ENCODE data around the gene NHLH2. TPM values are rescaled to one million over a fixed set of nuclear protein-coding genes. Genes with fewer than 3 reads are reported as not detected.

NHLH2 gene
- polyA plus RNA-seq, 1 donor from 2014 or later, result 0.31 TPM

GRCh38 chr1:115793162-115793561 lies 47.8 kb downstream of the NHLH2 start:
- TF ChIP-seq TAF1 (IDR thresholded peaks at IDR 0.05; ENCODE audit: low read depth), result no peak
- TF ChIP-seq MXI1 (conservative IDR thresholded peaks at IDR 0.05; ENCODE audit: poor library complexity, severe bottlenecking), result no peak
- TF ChIP-seq EP300 (conservative IDR thresholded peaks at IDR 0.05; ENCODE audit: poor library complexity, severe bottlenecking), result no peak
- no peak for TF ChIP-seq POLR2AphosphoS5 (IDR thresholded peaks at IDR 0.05)
- no peak for TF ChIP-seq RAD21 (conservative IDR thresholded peaks at IDR 0.05)
- no peak for TF ChIP-seq REST (IDR thresholded peaks at IDR 0.05; ENCODE audit: borderline replicate concordance)
- TF ChIP-seq EZH2 (IDR thresholded peaks at IDR 0.05; ENCODE audit: borderline replicate concordance, insufficient read depth, low read length, poor library complexity, severe bottlenecking), result no peak
- no peak for TF ChIP-seq SMC3 (conservative IDR thresholded peaks at IDR 0.05; ENCODE audit: poor library complexity)
- TF ChIP-seq CTCF (IDR thresholded peaks at IDR 0.05; ENCODE audit: poor library complexity, severe bottlenecking), result no peak
- no peak overlapping the region for H3K27ac ChIP-seq (ENCODE audit: low read length)
- H3K9me2 ChIP-seq (ENCODE audit: insufficient read depth, low read length), result no peaks in the 10 kb centered on the region
- H4K20me1 ChIP-seq (ENCODE audit: insufficient read depth), result no peaks in the 10 kb centered on the region
- H3K4me2 ChIP-seq (ENCODE audit: low read length), result no peak overlapping the region
- H3K9me3 ChIP-seq (ENCODE audit: low read length), result no peaks in the 10 kb centered on the region
- H3K27me3 ChIP-seq (ENCODE audit: insufficient read depth, low read depth, low read length), result no peaks in the 10 kb centered on the region
- H2AFZ ChIP-seq (ENCODE audit: low read depth, low read length), result no peak overlapping the region
- no peaks in the 10 kb centered on the region for H3K79me2 ChIP-seq (replicated peaks; ENCODE audit: insufficient read depth, low read length)
- H3K9ac ChIP-seq (ENCODE audit: low read length), result no peak overlapping the region
- H3K36me3 ChIP-seq (ENCODE audit: insufficient read depth, low read length), result no peaks in the 10 kb centered on the region
- H3F3A ChIP-seq (ENCODE audit: insufficient read depth, low read length, poor library complexity, severe bottlenecking), result no peaks in the 10 kb centered on the region
- H3K4me3 ChIP-seq (ENCODE audit: low read length), result no peak overlapping the region

GRCh38 chr1:115791816-115792215 lies 49.1 kb downstream of the NHLH2 start:
- H3K9me2 ChIP-seq (ENCODE audit: insufficient read depth, low read length), result no peaks in the 10 kb centered on the region
- H3K79me2 ChIP-seq (replicated peaks; ENCODE audit: insufficient read depth, low read length), result no peaks in the 10 kb centered on the region
- H3K4me2 ChIP-seq (ENCODE audit: low read length), result no peak overlapping the region
- H3K9ac ChIP-seq (ENCODE audit: low read length), result no peak overlapping the region
- H4K20me1 ChIP-seq (ENCODE audit: insufficient read depth), result no peaks in the 10 kb centered on the region
- no peak overlapping the region for H3K4me3 ChIP-seq (ENCODE audit: low read length)
- TF ChIP-seq CTCF (IDR thresholded peaks at IDR 0.05; ENCODE audit: poor library complexity, severe bottlenecking) (no peak), SMC3 (conservative IDR thresholded peaks at IDR 0.05; ENCODE audit: poor library complexity) (no peak), EP300 (conservative IDR thresholded peaks at IDR 0.05; ENCODE audit: poor library complexity, severe bottlenecking) (no peak), EZH2 (IDR thresholded peaks at IDR 0.05; ENCODE audit: borderline replicate concordance, insufficient read depth, low read length, poor library complexity, severe bottlenecking) (no peak), MXI1 (conservative IDR thresholded peaks at IDR 0.05; ENCODE audit: poor library complexity, severe bottlenecking) (no peak), TAF1 (IDR thresholded peaks at IDR 0.05; ENCODE audit: low read depth) (no peak), REST (IDR thresholded peaks at IDR 0.05; ENCODE audit: borderline replicate concordance) (no peak), RAD21 (conservative IDR thresholded peaks at IDR 0.05) (no peak), POLR2AphosphoS5 (IDR thresholded peaks at IDR 0.05) (no peak)
- H3F3A ChIP-seq (ENCODE audit: insufficient read depth, low read length, poor library complexity, severe bottlenecking), result no peaks in the 10 kb centered on the region
- H2AFZ ChIP-seq (ENCODE audit: low read depth, low read length), result no peak overlapping the region
- H3K36me3 ChIP-seq (ENCODE audit: insufficient read depth, low read length), result no peaks in the 10 kb centered on the region
- no peaks in the 10 kb centered on the region for H3K9me3 ChIP-seq (ENCODE audit: low read length)
- no peaks in the 10 kb centered on the region for H3K27me3 ChIP-seq (ENCODE audit: insufficient read depth, low read depth, low read length)
- no peak overlapping the region for H3K27ac ChIP-seq (ENCODE audit: low read length)

Measured in neural cell (in vitro differentiated cells).